HFF-Myc (cell line): ENCODE measurements around the gene SSX4B.
"Not testable (repeated sequence)": the region's sequence is repeated elsewhere in the genome, so short reads cannot be mapped to it uniquely, and the experiment has no call there.

Source experiments
- DNase-seq: peaks from one replicate; pipeline ENCODE4 v3.0.0-alpha.2; 2011; ENCODE audit warnings: low read depth; ENCODE audit errors: extremely low read depth
- H3K4me3 ChIP-seq: replicated peaks from 2 replicates; pipeline ENCODE4 v1.5.1; 2011; ENCODE audit warnings: low read depth, mild to moderate bottlenecking, control low read depth, low read length
- CTCF ChIP-seq: IDR thresholded peaks from 2 replicates; pipeline ENCODE4 v1.5.1; 2012; ENCODE audit warnings: mild to moderate bottlenecking, low read depth, low read length, control low read depth; ENCODE audit errors: missing control alignments

Gene SSX4B

GRCh38 chrX:48411860-48412259 lies at the start of gene SSX4B:
Gene SSX4B (minus strand): TSS chrX:48411960. CDS start chrX:48411372, 588 bp downstream.
- not testable (repeated sequence) for DNase-seq, H3K4me3 ChIP-seq

GRCh38 chrX:48460606-48461005 lies 48.8 kb upstream of the SSX4B start:
- no peak for DNase-seq
- TF ChIP-seq CTCF = no peak
- H3K4me3 ChIP-seq = no peak overlapping the region

GRCh38 chrX:48460031-48460430 lies 48.3 kb upstream of the SSX4B start:
- DNase-seq = no peak
- no peak for TF ChIP-seq CTCF
- no peak overlapping the region for H3K4me3 ChIP-seq

GRCh38 chrX:48459483-48459882 lies 47.7 kb upstream of the SSX4B start:
- H3K4me3 ChIP-seq = no peak overlapping the region
- no peak for DNase-seq
- TF ChIP-seq CTCF = no peak

- H3K4me3 ChIP-seq = no peak overlapping the region
Observed at GRCh38 chrX:48458711-48459110, 47.0 kb upstream of the SSX4B start.

GRCh38 chrX:48456628-48457331 lies 45.0 kb upstream of the SSX4B start:
- H3K4me3 ChIP-seq = no peak overlapping the region
- no peak for DNase-seq
- TF ChIP-seq CTCF = no peak

More at GRCh38 chrX:48458711-48459110, 47.0 kb upstream of the SSX4B start:
- TF ChIP-seq CTCF = no peak
- no peak for DNase-seq

- TF ChIP-seq CTCF = no peak
- H3K4me3 ChIP-seq = no peak overlapping the region
- DNase-seq = no peak
Observed at GRCh38 chrX:48451708-48452107, 39.9 kb upstream of the SSX4B start.
